DMS114 treated with DMSO at 0.1 percent for 48 hours (cell line): Measurements from ENCODE around the gene PPP2R1B.

Experiments used
- DNase-seq: peaks from one replicate; lab custom pipeline; 2025; ENCODE audit not compliant: unreplicated experiment; lab: John Stamatoyannopoulos, UW

Gene PPP2R1B

GRCh38 chr11:111765984-111766833 is at the start of gene PPP2R1B:
PPP2R1B (minus strand) TSS chr11:111766389; CDS start chr11:111766361, 28 bp downstream.
- DNase-seq, result peak; percentile 50

DNA sequence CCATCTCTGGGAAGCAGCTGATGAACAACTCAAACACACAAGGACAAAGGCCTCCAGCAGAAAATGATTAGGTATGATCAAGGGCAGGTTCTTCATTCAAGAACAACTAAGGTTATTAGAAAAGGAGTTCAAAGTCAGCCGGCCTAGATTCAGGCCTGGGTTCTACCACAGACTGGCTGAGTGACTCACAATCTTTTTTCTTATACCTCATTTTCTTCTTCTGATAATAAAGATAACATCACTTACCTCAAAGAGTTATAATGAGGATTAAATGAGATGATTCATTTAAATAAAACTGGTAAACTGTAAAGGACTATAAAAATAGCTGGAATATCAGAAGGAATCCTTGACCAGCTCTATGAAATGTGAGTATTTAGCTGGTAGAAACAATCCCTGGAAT is 49.3 kb upstream of the PPP2R1B start:
- no peak for DNase-seq

GRCh38 chr11:111814557-111815320 is 48.5 kb upstream of the PPP2R1B start:
- no peak for DNase-seq

DNA sequence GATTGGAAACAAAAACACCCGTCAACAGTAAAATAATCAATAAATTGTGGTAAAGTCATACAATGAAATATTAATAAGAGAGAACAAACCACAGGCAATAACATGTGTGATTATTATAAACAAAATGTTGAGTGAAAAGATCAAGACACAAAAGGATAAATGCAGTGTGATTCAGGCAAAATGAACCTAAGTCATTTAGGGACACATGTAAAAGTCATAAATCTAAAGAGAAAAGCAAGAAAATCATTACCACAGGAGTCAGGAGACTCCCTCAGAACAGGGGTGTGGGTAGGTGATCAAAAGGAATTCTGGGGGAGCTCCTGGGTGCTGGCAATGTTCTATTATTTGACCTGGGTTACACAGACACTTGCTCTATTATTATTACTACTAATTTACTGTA is 47.9 kb upstream of the PPP2R1B start:
- no peak for DNase-seq

DNA sequence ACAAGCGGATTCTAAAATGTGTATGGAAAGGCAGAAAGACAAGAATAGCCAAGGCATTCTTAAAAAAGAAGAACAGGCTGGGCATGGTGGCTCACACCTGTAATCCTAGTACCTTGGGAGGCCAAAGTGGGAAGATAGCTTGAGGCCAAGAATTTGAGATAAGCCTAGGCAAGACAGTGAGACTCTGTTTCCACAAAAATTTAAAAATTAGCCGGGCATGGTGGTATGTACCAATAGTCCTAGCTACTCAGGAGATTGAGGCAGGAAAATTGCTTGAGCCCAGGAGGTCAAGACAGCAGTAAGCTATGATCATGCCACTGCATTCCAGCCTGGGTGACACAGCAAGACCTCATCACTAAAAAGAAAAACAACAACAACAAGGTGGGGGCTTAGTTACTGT is 46.0 kb upstream of the PPP2R1B start:
- no peak for DNase-seq

- DNase-seq, result no peak
These were observed 45.3 kb upstream of the PPP2R1B start for GRCh38 chr11:111811445-111811844.

GRCh38 chr11:111808834-111809233 is 42.6 kb upstream of the PPP2R1B start:
- DNase-seq, result no peak

- DNase-seq, result no peak
These were observed 41.9 kb upstream of the PPP2R1B start for GRCh38 chr11:111808063-111808588.

GRCh38 chr11:111807076-111807475 is 40.9 kb upstream of the PPP2R1B start:
- no peak for DNase-seq

GRCh38 chr11:111801135-111801534 is 34.9 kb upstream of the PPP2R1B start:
- no peak for DNase-seq

- no peak for DNase-seq
These were observed 32.1 kb upstream of the PPP2R1B start for GRCh38 chr11:111798279-111798678.

GRCh38 chr11:111797145-111797581 is 31.0 kb upstream of the PPP2R1B start:
- no peak for DNase-seq

DNA sequence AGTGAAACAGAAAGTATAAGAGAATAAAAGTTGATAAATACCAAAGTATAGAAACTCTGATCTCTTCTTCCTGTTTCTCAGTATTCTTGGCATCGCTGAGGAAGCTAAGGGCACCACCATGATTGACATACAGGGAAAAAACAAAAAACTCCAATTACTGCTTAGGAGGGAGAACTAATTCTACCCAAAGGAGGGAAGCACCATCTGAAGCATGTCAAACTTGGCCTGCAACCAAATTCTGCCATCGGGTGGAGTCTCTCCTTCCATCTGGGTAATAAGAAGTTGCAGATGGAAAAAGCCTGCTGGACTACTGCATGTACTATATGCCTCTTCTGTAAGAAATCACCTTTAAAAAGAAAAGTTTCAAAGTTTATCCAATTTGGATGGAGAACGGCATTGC is 30.5 kb upstream of the PPP2R1B start:
- DNase-seq, result no peak

GRCh38 chr11:111795334-111795985 is 29.3 kb upstream of the PPP2R1B start:
- DNase-seq, result no peak

GRCh38 chr11:111793863-111794262 is 27.7 kb upstream of the PPP2R1B start:
- DNase-seq, result no peak

- no peak for DNase-seq
These were observed 26.8 kb upstream of the PPP2R1B start for GRCh38 chr11:111792955-111793500.

- DNase-seq, result no peak
These were observed 26.1 kb upstream of the PPP2R1B start for GRCh38 chr11:111792314-111792713.

GRCh38 chr11:111788464-111788863 is 22.3 kb upstream of the PPP2R1B start:
- no peak for DNase-seq

DNA sequence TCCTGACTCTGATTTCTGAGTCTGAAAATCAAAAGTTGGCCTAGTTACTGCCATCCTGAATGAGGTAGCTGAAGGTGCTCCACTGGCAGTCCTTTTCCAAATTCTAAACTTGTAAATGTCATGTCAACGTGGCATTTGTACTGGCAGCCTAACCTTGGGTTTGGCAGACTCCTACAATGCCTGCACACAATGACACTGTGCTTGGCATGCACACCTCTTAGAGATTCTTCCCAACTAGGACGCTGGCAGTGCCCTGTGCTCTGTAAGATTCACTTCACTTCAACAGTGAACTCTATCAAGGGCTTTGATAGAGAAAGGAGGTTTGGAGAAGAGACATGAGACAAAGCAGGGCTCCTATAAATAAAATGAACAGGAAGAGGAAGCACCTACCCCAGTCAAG is 21.9 kb upstream of the PPP2R1B start:
- DNase-seq, result no peak

- no peak for DNase-seq
These were observed 19.8 kb upstream of the PPP2R1B start for GRCh38 chr11:111785886-111786412.

GRCh38 chr11:111785076-111785475 is 18.9 kb upstream of the PPP2R1B start:
- no peak for DNase-seq
